ENCODE data around the gene ADAM12.

The ADAM12 gene

GRCh38 chr10:125980521-125981035, 407.7 kb downstream of the ADAM12 start:
- CTCF ChIA-PET: interaction anchor here (0.6 to 1.7 kb wide), 11 partner anchors 13 to 769 kb away, joined by 3 to 11 read pairs (median 3); no protein-coding TSS in a partner anchor
- TF ChIP-seq ZNF169 (tag by site-specific recombination; IDR thresholded peaks at IDR 0.05) (no peak), ZNF501 (tag by site-specific recombination; IDR thresholded peaks at IDR 0.05) (no peak), ZNF433 (tag by site-specific recombination; IDR thresholded peaks at IDR 0.05; ENCODE audit: low read depth) (no peak), ZNF404 (tag by site-specific recombination; IDR thresholded peaks at IDR 0.05) (no peak), MEIS1 (CRISPR knock-in tag; IDR thresholded peaks at IDR 0.05; ENCODE audit: borderline replicate concordance) (no peak), ZNF202 (tag by site-specific recombination; IDR thresholded peaks at IDR 0.05; ENCODE audit: borderline replicate concordance) (no peak), ZNF777 (tag by site-specific recombination; IDR thresholded peaks at IDR 0.05; ENCODE audit: borderline replicate concordance) (no peak), ZNF311 (tag by site-specific recombination; IDR thresholded peaks at IDR 0.05; ENCODE audit: borderline replicate concordance) (no peak), PRDM10 (tag by site-specific recombination; IDR thresholded peaks at IDR 0.05) (no peak)
- TF ChIP-seq, protein P1, sequence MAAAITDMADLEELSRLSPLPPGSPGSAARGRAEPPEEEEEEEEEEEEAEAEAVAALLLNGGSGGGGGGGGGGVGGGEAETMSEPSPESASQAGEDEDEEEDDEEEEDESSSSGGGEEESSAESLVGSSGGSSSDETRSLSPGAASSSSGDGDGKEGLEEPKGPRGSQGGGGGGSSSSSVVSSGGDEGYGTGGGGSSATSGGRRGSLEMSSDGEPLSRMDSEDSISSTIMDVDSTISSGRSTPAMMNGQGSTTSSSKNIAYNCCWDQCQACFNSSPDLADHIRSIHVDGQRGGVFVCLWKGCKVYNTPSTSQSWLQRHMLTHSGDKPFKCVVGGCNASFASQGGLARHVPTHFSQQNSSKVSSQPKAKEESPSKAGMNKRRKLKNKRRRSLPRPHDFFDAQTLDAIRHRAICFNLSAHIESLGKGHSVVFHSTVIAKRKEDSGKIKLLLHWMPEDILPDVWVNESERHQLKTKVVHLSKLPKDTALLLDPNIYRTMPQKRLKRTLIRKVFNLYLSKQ (tag by site-specific recombination; IDR thresholded peaks at IDR 0.05; ENCODE audit: borderline replicate concordance): no peak
- TF ChIP-seq, protein P2, sequence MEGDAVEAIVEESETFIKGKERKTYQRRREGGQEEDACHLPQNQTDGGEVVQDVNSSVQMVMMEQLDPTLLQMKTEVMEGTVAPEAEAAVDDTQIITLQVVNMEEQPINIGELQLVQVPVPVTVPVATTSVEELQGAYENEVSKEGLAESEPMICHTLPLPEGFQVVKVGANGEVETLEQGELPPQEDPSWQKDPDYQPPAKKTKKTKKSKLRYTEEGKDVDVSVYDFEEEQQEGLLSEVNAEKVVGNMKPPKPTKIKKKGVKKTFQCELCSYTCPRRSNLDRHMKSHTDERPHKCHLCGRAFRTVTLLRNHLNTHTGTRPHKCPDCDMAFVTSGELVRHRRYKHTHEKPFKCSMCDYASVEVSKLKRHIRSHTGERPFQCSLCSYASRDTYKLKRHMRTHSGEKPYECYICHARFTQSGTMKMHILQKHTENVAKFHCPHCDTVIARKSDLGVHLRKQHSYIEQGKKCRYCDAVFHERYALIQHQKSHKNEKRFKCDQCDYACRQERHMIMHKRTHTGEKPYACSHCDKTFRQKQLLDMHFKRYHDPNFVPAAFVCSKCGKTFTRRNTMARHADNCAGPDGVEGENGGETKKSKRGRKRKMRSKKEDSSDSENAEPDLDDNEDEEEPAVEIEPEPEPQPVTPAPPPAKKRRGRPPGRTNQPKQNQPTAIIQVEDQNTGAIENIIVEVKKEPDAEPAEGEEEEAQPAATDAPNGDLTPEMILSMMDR (tag by site-specific recombination; IDR thresholded peaks at IDR 0.05): no peak
- TF ChIP-seq, protein P3, sequence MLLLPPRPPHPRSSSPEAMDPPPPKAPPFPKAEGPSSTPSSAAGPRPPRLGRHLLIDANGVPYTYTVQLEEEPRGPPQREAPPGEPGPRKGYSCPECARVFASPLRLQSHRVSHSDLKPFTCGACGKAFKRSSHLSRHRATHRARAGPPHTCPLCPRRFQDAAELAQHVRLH (tag by site-specific recombination; IDR thresholded peaks at IDR 0.05): no peak
- Histone ChIP-seq H3K4me3 (ENCODE audit: low read depth, low read length) (no peak overlapping the region), H3K4me1 (ENCODE audit: control insufficient read depth, insufficient read depth, low read length) (no peaks in the 10 kb centered on the region), H3K36me3 (ENCODE audit: control insufficient read depth in 2 of 2, insufficient read depth in 1 of 2, low read length in 2 of 2) (no peaks in the 10 kb centered on the region), H3K9me3 (ENCODE audit: control insufficient read depth, insufficient read depth, low read depth, low read length) (no peaks in the 10 kb centered on the region), H3K27ac (ENCODE audit: extremely low read depth, low read depth, low read length) (no peak overlapping the region)
- POLR2A ChIA-PET: no interaction called here

DNA sequence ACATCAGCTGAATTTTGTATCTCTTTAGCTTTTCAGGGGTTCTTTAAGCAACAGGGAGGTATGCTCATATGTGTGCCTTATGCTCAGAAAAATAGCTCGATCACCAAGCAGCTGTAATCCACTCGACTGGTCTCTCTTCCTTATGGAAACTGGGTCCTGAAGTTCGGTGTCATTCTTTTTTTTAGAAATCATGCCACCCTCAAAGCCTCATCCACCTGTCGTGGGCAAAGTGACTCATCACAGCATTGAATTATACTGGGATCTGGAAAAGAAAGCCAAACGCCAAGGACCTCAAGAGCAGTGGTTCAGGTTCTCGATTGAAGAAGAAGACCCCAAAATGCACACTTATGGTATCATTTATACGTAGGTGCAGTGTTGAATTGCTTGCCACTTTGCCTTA, 408.3 kb downstream of the ADAM12 start:
- no peaks in the 10 kb centered on the region for H3K4me1 ChIP-seq (ENCODE audit: control insufficient read depth, insufficient read depth, low read length)
- no peak overlapping the region for H3K4me3 ChIP-seq (ENCODE audit: low read depth, low read length)
- ChIA-PET CTCF (interaction anchor here (0.7 to 1.7 kb wide), 9 partner anchors 12 to 769 kb away, joined by 3 to 11 read pairs (median 3); no protein-coding TSS in a partner anchor), POLR2A (no interaction called here)
- H3K36me3 ChIP-seq (ENCODE audit: control insufficient read depth in 2 of 2, insufficient read depth in 1 of 2, low read length in 2 of 2): no peaks in the 10 kb centered on the region
- H3K27ac ChIP-seq (ENCODE audit: extremely low read depth, low read depth, low read length): no peak overlapping the region
- H3K9me3 ChIP-seq (ENCODE audit: control insufficient read depth, insufficient read depth, low read depth, low read length): no peaks in the 10 kb centered on the region
- no peak for TF ChIP-seq ZNF202 (tag by site-specific recombination; IDR thresholded peaks at IDR 0.05; ENCODE audit: borderline replicate concordance)
- no peak for TF ChIP-seq INSM2 (tag by site-specific recombination; IDR thresholded peaks at IDR 0.05)
- TF ChIP-seq ZNF416 (tag by site-specific recombination; IDR thresholded peaks at IDR 0.05): no peak
- TF ChIP-seq ZNF548 (tag by site-specific recombination; IDR thresholded peaks at IDR 0.05): no peak
